NCI-H1048 (cell line): ENCODE results near the gene MLXIPL.
"Not testable (repeated sequence)": the region's sequence is repeated elsewhere in the genome, so short reads cannot be mapped to it uniquely, and the experiment has no call there.

Experiments
- DNase-seq: peaks from one replicate; lab custom pipeline; 2025; lab: John Stamatoyannopoulos, UW

MLXIPL gene

DNA sequence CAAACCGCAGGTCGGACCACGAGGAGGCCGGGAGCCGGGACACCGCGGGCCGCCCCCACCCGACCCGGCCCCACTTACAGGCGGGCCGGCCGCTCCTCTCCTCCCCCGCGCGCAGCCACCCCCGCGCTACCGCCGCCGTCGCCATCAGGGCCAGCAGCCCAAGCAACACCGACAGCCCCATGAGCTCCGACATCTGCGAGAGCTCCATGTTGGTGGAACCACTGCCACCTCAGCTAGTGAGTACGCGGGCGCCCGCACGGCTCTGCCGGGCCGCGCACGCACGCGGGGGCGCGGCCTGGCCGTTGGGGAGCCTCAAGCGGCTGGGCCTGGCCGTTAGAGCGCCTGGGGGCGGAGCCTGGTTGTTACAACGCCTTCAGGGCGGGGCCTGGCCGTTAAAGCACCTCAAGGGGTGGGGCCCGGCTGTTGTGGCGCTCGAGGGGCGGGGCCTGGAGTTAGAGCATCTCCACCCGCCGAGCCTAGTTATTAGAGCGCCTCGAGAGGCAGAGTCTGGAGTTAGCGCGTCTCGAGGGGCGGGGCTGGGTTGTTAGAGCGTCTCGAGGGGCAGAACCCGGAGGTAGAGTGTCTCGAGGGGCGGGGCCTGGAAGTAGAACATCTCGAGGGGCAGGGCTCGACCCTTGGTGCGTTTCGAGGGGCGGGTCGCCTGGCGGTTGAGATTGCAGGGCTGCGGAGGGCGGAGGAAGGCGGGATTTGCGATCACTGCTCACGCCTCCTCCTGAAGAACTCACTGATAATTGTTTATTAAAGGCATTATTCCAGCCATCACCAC, 45.8 kb downstream of the MLXIPL start, which contains the start of gene TBL2:
Gene TBL2, minus strand, starts transcription at position 238 of the 787 bp plus-strand sequence. Its CDS starts 30 bp downstream, at position 208.
- DNase-seq: peak; percentile 99

DNA sequence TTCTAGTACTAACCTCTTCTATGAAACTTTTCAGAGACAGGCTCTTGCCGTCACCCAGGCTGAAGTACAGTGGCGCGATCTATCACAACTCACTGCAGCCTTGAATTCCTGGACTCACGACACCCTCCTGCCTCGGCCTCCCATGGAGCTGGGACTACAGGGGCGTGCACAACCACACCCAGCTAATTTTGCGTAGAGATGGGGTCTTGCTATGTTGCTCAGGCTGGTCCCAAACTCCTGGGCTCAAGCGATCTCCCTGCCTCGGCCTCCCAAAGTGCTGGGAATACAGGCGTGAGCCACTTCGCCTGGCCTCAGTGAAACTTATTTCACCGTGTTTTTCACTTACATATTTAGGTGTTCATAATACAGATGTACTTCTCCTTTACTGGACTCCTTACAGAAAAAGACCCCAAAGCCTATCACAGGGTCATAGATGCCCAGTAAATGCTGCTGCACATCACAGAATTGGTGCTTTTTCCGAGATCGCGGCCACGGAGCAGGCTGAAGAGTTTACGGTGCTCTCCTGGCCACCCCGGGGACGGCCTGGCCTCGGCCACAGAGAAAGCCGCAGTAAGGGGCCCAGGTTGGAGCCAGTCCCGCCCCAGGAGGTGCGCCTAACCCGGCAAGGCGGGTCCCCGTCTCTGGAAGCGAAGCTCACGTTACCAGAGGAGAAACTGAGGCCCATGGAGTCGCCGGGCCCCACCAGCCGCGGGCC, 46.5 kb downstream of the MLXIPL start:
- DNase-seq: no peak

DNA sequence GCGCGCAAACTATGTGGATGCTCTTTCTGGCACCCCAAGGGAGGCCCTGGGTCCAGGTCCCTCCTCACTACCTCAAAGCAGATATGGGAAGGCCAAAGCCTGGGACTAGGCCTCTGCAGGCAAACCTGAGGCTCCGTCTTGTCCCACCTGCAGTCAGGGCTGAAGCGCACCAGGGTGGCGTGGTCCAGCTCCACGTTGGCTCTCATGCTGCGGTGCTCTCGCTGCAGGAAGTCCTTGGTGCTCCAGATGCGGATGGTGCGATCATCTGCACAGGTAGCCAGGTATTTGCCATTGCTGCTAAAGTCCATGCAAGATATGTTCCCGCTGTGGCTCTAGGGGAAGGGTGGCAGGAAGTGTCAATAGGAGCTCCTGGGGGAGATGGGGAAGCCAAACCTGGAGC, 50.5 kb downstream of the MLXIPL start:
- DNase-seq: no peak

DNA sequence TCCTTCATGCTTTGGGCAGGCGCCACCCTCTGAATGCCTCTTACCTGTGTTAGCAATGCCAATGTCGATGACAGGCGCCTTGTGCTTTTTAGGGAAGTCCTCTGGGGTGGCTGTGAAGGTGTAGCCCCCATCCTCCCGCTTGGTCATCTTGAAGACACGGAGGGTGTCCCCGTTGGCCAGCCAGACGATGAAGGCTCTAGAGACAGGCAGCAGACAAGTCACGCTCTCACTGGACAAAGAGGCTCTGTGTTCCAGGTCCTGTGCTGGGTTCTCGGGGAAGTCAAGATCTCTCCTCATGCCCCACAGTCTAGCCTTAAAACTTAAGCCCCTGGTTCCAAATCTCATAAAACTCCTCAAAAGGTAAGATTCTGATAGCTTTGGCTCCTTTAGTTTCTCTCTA, 51.0 kb downstream of the MLXIPL start:
- no peak for DNase-seq

DNA sequence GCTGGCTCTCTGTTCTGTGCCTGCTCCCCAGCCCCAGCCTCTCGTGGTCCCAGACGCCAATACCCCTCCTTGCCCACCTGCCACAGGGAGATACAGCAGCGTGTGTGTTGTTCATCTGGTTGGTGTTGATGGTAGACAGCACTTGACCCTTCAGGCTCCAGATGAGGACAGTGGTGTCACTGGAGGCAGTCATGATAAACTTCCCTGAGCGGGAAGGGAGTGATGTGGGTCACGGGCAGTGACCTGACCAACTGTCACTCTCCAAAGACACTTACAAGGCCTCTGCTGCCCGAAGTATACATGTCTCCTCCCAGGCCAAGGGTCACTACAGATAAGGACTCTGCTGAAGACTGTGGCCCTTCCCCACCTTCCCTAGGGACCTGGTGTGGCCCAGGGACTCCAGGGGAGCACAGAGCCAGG, 51.5 kb downstream of the MLXIPL start:
- DNase-seq: no peak

DNA sequence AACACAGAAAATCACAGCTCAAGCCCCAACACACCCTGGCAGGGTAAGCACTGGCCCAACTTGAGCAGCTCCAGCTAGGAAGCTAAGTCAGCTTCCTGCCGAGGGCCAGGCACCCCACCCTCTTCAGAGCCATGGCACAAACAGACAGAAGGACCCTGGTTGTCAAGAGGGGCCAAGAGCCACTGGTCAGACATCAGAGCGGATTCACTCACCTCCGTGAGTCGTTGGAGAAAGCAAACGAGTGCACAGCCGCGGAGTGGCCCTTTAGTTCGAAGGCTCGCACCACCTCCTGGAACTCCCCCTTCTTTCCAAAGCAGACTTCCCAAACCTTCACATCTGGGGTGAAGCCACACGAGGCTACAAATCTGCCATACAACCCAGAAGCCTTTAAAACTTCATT, 53.3 kb downstream of the MLXIPL start:
- no peak for DNase-seq

DNA sequence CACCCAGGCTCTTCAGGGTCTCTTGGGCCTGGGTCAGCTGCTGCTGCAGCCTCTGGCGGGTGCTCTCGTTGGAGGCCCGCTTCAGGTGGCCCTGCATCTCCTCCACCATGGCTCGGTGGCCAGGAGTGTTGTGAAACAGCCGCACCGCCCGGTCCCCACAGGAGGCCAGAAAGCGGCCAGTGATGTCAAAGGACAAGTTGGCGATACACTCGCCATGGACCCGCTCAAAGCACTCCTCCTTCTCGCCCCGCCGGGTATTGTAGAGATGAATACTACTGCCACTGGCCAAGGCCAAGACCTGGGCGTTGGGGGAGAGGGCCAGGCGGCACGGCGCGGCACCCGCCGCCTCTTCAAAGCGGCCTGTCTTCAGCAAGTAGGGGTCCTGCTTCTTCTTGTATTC, 53.8 kb downstream of the MLXIPL start:
- DNase-seq: no peak

DNA sequence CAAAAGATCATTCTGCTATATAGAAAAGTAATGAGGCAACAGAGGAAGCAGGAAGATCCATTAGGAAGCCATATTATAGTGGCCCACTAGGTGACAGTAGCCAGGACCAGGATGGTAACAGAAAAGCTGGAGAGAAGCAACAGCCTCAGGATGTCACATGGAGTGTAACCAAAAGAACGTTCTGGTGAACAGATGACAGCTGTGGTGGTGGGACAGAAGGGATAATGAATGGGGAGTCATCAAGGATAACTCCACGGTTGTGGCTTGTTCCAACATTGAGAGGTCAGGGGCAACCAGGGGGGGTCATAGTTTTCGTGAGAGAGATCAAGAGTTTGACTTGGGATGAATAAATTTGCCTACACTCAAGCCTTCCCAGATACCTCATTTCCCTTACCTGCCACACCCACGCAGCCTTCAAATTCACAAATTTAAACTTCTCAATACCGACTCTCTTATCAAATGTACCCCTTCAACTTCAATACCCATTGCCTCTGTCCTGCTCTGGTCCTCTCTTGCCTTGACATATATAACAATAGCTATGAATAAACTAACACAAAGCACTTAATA, 55.2 kb downstream of the MLXIPL start:
- DNase-seq: no peak

DNA sequence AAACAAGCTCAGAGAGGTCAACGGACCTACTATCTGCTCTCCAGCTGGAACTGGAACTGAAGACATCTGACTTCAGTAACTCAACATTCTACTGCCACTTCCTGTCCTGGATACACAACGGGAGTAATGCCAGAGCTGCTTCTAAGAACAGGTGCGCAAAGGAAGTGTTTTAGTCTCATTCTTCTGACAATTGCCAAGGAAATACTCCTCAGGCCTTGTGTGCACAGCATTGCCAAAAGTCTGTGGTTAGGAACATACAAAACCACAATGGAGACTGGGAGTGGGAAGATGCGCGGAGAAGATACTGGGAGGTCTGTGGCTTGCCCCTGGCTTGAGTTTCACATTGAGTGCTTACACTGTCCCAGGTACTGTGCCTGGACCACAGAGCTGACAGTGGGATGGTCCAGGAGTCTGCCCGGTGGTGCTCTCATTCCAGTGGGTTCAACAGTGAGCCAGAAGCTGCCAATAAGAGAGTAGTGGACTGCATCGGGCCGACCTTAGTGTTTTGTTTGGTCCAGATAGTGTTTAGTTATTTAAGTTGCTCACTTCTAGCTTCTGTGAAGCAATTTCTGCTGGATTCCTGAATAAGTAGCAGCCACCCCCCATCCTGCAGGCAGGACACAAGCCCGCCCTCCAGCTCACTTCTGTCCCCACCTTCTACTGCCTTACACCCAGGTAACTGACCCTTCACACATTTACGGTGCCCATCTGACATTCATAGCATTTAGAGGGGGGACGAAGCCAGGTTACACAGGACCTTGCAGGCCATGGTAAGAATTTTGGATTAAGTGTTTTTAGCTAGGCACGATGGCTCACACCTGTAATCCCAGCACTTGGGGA, 56.3 kb downstream of the MLXIPL start:
- DNase-seq: no peak

DNA sequence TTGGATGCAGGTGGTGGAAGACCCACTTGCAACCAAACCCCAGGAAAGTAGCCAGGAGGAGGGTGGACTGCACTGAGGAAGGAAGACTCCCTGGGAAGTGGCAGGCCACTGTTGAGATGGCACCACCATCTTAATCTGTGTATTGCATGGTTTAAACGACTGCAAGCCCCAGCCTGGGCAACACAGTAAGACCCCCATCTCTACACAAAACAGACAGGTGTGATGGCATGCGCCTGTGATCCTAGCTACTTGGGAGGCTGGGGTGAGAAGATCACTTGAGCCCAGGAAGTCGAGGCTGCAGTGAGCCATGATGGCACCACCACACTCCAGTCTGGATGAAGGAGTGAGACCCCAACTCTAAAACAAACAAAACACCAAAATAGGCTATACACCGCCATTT, 57.2 kb downstream of the MLXIPL start:
- DNase-seq: no peak

DNA sequence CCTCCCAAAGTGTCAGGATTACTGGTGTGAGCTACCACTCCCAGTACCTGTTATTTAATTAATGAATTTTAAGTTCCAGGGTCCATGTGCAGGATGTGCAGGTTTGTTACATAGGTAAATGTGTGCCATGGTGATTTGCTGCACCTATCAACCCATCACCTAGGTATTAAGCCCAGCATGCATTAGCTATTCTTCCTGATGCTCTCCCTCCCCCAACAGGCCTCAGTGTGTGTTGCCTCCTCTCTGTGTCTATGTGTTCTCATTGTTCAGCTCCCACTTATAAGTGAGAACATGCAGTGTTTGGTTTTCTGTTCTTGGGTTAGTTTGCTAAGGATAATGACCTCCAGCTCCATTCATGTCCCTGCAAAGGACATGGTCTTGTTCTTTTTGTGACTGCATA, 57.9 kb downstream of the MLXIPL start:
- DNase-seq: not testable (repeated sequence)

DNA sequence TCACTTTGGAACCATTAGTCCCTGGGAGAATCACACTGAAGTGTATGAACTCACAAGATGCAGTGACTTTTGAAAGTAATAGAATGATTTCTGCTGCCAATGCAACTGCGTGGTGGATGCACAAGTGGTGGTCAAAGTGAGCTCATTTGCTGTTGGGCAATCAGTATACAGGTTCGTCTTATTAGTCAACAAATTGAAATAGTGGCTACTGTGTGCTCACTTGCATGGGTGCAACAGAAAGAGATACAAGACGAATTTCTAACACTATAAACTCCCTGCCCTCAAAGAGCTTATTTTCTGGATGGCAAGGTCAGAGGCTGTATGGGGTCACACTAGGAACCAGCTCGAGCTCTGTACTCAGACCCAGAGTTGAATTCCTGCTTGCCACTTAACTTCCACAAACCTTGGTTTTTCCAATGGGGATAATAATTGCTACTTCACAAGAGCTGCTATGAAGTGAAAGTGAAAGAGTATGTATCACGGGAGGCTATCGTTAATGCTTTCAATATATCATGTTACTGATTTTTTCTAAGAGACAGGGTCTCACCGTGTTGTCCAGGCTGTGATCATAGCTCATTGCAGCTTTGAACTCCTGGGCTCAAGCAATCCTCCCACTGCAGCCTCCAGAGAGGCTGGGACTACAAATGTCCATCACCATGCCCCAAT, 58.5 kb downstream of the MLXIPL start:
- DNase-seq: no peak

DNA sequence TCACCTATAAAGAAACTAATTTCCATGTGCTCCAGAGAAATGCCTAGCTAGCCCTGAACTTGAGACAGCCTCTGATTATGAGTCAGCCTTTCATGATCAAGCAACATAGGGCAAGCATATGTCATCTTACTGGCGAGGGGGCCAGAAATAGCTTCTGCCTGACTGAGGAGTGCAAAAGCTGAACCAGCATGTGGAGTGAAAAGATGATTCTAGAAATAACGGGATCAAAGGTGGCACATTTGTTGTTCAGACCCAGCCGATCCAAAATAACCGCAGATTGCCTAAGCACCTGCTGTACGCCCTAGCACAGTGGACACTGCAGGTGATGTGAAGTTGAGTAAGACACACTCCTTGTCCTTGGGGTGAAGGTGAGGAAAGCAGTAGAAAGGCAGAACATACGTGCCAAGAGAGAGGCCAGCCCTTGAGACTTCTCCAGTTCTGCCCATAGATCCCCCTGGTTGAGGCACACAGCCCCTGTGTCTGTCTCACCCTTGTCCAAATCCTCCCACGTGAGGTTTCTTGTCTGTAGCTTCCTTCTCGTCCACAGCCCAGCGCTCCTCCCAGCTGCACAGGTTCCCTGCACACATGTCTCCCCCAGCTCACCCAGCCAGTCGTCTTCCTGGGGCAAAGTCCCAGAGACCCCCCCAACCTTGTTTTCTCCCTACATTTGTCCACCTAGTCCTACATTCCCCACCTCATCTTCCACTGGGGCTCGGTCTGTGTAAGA, 64.0 kb downstream of the MLXIPL start:
- DNase-seq: no peak

DNA sequence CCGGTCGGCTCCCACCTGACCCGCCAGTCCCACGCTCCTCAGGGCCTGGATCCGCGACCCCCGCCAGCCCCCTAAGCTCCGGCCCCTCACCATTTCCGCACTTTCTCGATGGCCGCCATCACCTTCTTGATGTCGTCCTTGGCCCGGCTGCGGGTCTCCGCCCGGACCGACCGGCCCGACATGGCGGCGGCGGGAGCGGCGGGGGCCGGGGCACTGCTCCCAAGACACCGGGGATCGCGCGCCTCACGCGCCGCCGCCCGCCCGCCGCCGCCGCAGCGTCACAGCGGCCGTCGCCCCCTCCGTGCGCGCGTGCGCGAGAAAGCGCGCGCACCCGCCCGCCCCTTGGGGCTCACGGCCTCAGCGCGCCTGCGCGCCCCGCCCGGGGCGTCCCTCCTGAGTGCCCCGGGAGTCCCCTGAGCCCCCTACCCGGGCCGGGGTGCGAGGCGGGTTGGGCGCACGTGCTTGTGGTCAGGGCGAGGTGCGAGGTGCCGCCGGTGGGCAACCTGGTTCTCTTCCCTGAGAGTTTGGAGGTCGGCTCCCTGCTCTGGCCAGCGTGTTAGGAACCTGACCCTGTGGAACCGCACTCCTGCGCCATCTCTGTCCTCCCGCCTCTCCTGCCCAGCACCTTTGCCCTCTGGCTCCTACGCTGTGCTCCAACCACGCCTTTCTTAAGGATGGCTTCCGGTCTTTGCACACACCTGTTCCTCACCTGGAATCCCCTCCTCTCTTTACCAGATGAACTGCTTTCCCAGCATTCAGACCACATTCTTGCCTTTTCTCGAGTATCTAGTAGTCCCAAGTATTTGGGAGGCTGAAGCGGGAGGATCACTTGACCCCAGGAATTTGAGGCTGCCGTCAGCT, 66.7 kb downstream of the MLXIPL start, which contains the start of gene BCL7B:
Gene BCL7B, minus strand, starts transcription at position 294 of the 861 bp plus-strand sequence. Its CDS starts 112 bp downstream, at position 182.
- DNase-seq: no peak

DNA sequence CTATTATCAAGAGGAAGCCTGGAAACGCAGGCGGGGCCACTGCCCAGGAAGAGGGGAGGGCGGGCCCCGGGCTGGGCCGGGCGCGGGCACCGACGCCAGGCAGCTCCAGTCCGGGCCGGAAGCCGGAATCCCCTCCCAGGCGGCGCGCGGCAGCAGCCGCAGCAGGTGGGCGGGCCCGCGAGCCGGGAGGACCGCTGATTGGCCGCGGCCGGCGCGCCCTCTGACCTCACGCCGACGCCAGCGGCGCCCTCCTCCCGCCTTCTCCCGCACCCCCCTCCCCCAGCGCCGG, 67.3 kb downstream of the MLXIPL start:
- DNase-seq: peak; percentile 92

DNA sequence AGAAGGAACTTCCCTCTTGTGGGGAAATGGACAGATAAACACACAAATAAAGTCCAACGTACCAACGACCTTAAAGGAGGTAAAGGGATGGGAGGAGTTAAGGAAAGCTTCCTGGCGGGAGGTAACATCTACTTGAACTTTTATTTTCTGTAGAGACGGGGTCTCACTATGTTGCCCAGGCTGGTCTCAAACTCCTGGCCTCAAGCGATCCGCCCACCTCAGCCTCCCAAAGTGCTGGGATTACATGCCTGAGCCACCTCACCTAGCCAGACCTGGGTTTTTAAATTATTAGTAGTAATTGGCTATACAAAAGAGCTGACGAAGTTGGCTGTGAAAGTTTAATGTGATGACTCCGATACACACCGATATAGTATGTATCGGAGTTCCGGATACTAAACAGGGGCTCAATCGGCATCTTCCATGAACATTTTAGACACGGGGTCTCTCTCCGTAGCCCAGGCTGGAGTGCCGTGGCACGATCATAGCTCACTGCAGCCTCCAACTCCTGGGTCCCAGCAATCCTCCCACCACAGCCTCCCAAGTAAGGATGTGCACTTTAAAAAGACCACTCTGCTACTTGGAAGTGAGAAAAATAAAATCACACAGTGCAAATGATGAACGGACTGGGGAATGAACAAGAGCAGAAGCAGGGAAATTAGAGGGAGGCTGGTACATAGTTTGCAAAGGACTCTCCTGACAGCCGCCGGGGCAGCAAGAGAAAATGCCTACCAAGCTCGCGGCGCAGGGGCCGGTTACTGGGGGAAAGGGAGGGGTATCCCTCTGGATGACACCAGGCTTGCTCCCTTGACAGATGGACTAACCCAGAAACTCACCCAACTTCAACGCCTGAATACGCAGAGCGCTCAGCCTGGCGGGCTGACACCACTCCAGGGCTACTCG, 67.9 kb downstream of the MLXIPL start:
- DNase-seq: no peak

DNA sequence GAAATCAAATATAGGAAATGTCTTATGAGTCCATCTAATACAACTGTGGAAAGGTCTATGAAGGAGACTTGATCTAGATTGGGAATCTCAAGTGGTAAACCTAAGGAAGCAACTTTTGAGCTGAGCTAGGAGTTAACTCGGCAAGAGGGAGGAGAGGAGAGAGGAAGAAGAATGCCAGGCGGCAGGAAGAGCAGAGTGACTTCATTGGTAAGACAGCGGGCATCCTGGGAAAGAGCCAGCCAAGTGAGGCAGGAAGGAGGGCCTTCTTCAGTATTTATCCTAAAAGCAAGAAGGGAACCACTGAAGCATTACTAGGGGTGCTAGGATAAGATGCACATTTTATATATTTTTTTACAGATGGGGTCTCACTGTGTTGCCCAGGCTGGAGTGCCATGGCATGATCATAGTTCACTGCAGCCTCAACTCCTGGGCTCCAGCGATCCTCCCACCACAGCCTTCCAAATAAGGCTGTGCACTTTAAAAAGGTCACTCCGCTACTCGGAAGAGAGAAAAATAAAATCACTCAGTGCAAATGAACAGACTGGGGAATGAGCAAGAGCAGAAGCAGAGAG, 68.8 kb downstream of the MLXIPL start:
- no peak for DNase-seq

DNA sequence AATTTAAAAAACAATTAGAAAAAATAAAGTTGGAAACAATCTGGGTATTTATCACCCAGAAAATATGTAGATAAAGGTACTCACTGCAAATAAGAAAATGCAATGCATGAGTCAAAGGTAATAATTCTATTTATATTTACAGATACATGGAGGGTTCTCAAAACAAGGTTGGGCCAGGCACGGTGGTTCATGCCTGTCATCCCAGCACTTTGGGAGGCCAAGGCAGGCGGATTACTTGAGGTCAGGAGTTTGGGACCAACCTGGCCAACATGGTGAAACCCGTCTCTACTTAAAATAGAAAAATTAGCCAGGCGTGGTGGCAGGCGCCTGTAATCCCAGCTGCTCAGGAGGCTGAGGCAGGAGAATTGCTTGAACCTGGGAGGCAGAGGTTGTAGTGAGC, 74.2 kb downstream of the MLXIPL start:
- DNase-seq: not testable (repeated sequence)

DNA sequence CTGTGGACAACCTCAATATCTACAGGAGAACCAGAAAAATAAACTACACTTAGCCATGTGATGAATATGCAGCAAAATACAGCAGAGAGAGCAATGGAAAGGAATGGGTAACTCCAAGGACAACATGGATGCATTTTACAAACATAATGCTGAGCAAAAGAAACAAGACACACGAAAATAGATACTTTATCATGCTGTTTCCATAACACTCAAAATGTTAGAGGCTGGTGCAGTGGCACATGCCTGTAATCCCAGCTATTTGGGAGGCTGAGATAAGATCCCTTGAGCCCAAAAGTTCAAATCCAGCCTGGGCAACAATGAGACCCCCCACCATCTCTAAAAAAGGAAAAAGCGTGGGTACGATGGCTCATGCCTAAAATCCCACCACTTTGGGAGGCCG, 75.1 kb downstream of the MLXIPL start:
- DNase-seq: no peak
